Astrocyte of the cerebellum (primary cell): Measurements from ENCODE around the gene SLC5A12.
"Not testable (repeated sequence)": the region's sequence is repeated elsewhere in the genome, so short reads cannot be mapped to it uniquely, and the experiment has no call there.

Source experiments
- DNase-seq: peaks from one replicate; pipeline ENCODE4 v3.0.0-alpha.2; 2011; ENCODE audit warnings: low read depth
- H3K4me3 ChIP-seq: 2 replicates; pipeline ENCODE4 v1.5.1; 2011; ENCODE audit warnings: mild to moderate bottlenecking, low read depth, low read length, moderate library complexity
- in situ Hi-C: cut with HindIII; loops from 2 replicates; pipeline ENCODE4 v1.10.0; 2017; ENCODE audit warnings: low sequenced_read_pairs
- TF ChIP-seq, protein P1 (sequence below): IDR thresholded peaks from 2 replicates; pipeline ENCODE4 v1.5.1; 2012; ENCODE audit warnings: low read length, low read depth, moderate library complexity, mild to moderate bottlenecking; ENCODE audit errors: missing control alignments

SLC5A12 gene

DNA sequence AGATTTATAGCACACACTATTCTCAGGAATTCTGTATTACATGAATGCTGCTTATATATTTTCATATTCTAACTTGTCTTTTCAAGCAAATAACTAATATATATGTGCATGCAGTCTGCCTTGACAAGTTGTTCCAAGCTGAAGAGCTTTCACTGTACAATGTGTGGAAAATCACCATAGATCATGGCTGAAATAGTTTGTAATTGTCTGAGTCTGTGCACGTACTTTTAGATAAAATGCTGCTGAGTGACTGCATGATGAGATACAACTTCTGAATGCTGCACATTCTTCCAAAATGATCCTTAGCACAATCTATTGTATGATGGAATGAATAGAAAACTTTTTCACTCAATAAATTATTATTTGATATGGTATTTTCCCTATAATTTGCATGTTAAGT lies 58.9 kb downstream of the SLC5A12 start:
- TF ChIP-seq, protein P1, sequence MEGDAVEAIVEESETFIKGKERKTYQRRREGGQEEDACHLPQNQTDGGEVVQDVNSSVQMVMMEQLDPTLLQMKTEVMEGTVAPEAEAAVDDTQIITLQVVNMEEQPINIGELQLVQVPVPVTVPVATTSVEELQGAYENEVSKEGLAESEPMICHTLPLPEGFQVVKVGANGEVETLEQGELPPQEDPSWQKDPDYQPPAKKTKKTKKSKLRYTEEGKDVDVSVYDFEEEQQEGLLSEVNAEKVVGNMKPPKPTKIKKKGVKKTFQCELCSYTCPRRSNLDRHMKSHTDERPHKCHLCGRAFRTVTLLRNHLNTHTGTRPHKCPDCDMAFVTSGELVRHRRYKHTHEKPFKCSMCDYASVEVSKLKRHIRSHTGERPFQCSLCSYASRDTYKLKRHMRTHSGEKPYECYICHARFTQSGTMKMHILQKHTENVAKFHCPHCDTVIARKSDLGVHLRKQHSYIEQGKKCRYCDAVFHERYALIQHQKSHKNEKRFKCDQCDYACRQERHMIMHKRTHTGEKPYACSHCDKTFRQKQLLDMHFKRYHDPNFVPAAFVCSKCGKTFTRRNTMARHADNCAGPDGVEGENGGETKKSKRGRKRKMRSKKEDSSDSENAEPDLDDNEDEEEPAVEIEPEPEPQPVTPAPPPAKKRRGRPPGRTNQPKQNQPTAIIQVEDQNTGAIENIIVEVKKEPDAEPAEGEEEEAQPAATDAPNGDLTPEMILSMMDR: no peak
- no peak for DNase-seq
- H3K4me3 ChIP-seq: no peak overlapping the region
- in situ Hi-C loops: no loop called here

DNA sequence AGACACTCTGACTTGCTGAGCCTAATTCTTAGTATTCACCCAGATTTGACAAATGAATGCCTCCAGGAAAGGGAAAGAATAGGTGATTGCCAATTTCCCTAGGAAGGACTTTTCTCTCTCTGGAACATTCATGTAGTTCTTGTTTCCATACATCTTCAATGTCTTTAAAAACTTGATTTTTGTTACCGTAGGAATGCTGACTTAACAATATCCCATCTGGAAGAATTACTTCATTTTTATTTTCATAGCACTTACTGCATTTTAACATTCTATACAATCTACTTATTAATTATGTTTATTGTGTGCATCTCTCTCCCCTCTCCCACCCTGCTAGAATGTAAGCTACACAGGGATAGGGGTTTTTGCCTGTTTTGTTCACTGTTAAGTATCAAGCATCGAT lies 66.6 kb downstream of the SLC5A12 start:
- TF ChIP-seq, protein P1: no peak
- no peak overlapping the region for H3K4me3 ChIP-seq
- DNase-seq: no peak
- in situ Hi-C loops: no loop called here

DNA sequence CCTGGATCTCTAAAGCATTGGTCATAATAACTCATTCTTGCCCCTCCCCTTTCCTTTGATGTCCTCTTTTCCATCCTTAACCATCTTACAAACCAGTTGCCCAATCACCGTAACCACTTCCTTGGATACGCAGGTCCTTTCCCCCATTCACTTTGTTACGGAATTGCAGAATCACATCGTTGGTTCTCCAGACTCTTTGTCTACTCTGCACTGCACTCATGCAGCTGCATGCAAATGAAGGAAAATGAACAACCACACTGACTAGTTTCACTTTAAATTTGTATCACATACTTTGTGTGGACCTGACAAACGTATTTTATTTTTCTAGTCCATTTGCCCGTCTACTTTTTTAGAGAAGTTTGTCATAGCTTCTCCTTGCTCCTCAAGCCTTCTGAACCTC lies 69.9 kb downstream of the SLC5A12 start:
- H3K4me3 ChIP-seq: no peak overlapping the region
- DNase-seq: no peak
- TF ChIP-seq, protein P1: no peak
- in situ Hi-C loops: no loop called here

DNA sequence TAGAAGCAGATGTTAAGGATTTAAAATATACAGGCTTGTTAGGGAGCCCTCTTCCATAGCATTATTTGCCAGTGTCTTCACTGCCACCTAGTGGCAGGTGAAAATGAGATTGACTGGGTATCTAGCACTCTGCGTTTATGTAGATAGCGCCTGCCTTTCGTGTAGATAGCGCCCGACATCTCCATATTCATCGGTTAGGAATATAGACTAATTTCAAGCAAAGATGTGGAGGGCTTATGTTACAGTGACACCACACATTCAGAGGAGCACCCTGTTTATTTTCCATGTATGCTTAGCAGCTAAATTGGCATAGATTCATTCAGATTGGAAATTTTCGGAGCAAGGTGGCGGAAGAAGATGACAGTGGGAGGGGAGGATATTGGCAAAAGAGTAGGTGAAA lies 72.0 kb downstream of the SLC5A12 start:
- TF ChIP-seq, protein P1: peak; percentile 79
- peak; percentile 59 for DNase-seq
- in situ Hi-C loops: no loop called here
- no peak overlapping the region for H3K4me3 ChIP-seq

DNA sequence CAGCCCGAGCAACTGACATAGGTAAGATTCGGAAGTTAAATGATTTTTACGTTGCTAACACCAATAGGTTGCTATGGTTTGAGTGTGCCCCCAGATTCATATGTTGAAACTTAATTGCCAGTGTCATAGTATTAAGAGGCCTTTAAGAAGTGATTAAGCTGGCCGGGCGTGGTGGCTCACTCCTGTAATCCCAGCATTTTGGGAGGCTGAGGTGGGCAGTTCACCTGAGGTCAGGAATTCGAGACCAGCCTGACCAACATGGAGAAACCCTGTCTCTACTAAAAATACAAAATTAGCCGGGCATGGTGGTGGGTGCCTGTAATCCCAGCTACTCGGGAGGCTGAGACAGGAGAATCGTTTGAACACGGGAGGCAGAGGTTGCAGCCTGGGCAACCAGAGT lies 78.5 kb downstream of the SLC5A12 start:
- DNase-seq, in situ Hi-C loops, H3K4me3 ChIP-seq: not testable (repeated sequence)

DNA sequence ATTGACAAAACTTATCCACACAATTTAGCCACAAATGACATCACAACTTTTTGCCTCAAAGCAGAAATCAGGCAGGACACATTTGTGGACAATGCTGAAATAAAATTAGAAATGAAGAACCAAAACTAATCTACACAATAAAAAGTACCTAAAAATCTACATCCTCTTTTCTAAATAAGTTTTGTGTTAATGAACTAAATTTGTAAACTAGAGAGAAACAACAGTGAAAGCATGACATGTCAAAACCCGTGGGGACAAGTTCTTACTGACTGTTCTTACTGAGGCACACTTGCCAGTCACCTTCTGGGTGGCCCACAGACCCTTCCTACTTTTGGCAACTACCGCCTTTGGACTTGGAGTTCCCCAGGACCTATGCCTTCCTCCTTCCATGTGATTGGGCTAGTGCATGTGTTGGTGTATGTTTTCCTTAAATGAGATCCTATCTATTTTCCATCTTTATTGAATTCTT lies 89.1 kb downstream of the SLC5A12 start:
- H3K4me3 ChIP-seq: no peak overlapping the region
- DNase-seq: no peak
- in situ Hi-C loops: no loop called here
- TF ChIP-seq, protein P1: no peak

DNA sequence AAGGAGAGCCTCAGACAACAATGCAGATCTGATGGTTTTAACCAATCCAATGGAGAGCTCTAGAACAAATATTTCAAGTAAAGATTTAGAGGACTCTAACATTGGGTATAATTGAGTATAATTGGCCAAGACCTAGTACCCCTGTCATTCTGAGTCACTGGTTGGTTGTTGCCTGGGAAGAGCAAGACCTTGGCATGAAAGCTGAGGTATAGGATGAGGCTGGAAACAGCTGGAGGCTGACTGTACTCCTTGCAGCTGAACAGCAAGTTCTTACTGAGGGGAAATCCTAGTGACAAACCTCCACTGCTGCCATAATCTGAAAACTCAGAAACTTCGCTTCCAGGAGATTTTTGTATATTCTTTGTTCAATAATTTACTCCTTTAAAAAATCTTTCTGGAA lies 95.5 kb downstream of the SLC5A12 start:
- TF ChIP-seq, protein P1: no peak
- no peak overlapping the region for H3K4me3 ChIP-seq
- in situ Hi-C loops: no loop called here
- no peak for DNase-seq
